Neuronal stem cell (in vitro differentiated cells): ENCODE results near the gene NNMT.

Experiments
- DNase-seq: peaks from one replicate; pipeline ENCODE4 v3.0.0-alpha.2; 2013; ENCODE audit warnings: low spot score
- H2AFZ ChIP-seq: one replicate; pipeline ENCODE4 v1.6.1; 2013; ENCODE audit warnings: mild to moderate bottlenecking, low read length, inconsistent platforms
- H2AK5ac ChIP-seq: 2 replicates; pipeline ENCODE4 v1.6.1; 2013; ENCODE audit warnings: low read depth, mild to moderate bottlenecking, inconsistent platforms, low read length, moderate library complexity, mixed read lengths
- H2BK120ac ChIP-seq: 2 replicates; pipeline ENCODE4 v1.6.1; 2013; ENCODE audit warnings: low read depth, mild to moderate bottlenecking, inconsistent platforms, low read length, moderate library complexity, mixed read lengths
- H2BK12ac ChIP-seq: one replicate; pipeline ENCODE4 v1.6.1; 2013; ENCODE audit warnings: low read length, inconsistent platforms
- H2BK15ac ChIP-seq: 2 replicates; pipeline ENCODE4 v1.6.1; 2013; ENCODE audit warnings: mild to moderate bottlenecking, low read length, inconsistent platforms, mixed read lengths
- H2BK5ac ChIP-seq: one replicate; pipeline ENCODE4 v1.6.1; 2013; ENCODE audit warnings: inconsistent platforms, mild to moderate bottlenecking, low read length, moderate library complexity
- H3K14ac ChIP-seq: one replicate; pipeline ENCODE4 v1.6.1; 2013; ENCODE audit warnings: low read length, inconsistent platforms
- H3K18ac ChIP-seq: 2 replicates; pipeline ENCODE4 v1.6.1; 2013; ENCODE audit warnings: low read length, inconsistent platforms
- H3K23ac ChIP-seq: 2 replicates; pipeline ENCODE4 v1.6.1; 2013; ENCODE audit warnings: low read depth, mild to moderate bottlenecking, mixed read lengths, low read length, inconsistent platforms; ENCODE audit not compliant: poor library complexity
- H3K27ac ChIP-seq: replicated peaks from 3 replicates; pipeline ENCODE4 v1.5.1; 2013; ENCODE audit warnings: low read length, inconsistent platforms
- H3K27me3 ChIP-seq, 3 experiments: 2 replicates each; pipeline ENCODE4 v1.6.1; 2013; ENCODE audit warnings: low read length in 3 of 3, mild to moderate bottlenecking in 2 of 3, inconsistent platforms in 1 of 3, low read depth in 1 of 3, mixed read lengths in 1 of 3, moderate library complexity in 1 of 3; ENCODE audit not compliant: control insufficient read depth in 3 of 3, insufficient read depth in 3 of 3
- H3K36me3 ChIP-seq, 2 donors: replicated peaks in 1 of 2; 2 replicates each; pipeline ENCODE4 v1.6.1; 2013; ENCODE audit warnings: low read length in 2 of 2; ENCODE audit not compliant: control insufficient read depth in 2 of 2, insufficient read depth in 2 of 2
- H3K4ac ChIP-seq: 2 replicates; pipeline ENCODE4 v1.6.1; 2013; ENCODE audit warnings: inconsistent platforms, mild to moderate bottlenecking, low read length, moderate library complexity
- H3K4me1 ChIP-seq, 2 donors: 1 replicate in 1 of 2; 2 replicates in 1 of 2; pipeline ENCODE4 v1.6.1; 2013; ENCODE audit warnings: low read length in 2 of 2, low read depth in 1 of 2; ENCODE audit not compliant: control insufficient read depth in 2 of 2, insufficient read depth in 1 of 2
- H3K4me2 ChIP-seq: one replicate; pipeline ENCODE4 v1.6.1; 2013; ENCODE audit warnings: mild to moderate bottlenecking, low read length, inconsistent platforms; ENCODE audit not compliant: insufficient read depth, poor library complexity, severe bottlenecking
- H3K4me3 ChIP-seq, 2 donors: 2 replicates each; pipeline ENCODE4 v1.5.1; 2013; ENCODE audit warnings: low read length in 2 of 2, mild to moderate bottlenecking in 2 of 2, inconsistent platforms in 1 of 2, moderate library complexity in 1 of 2
- H3K79me1 ChIP-seq: one replicate; pipeline ENCODE4 v1.6.1; 2013; ENCODE audit warnings: low read depth, mild to moderate bottlenecking, inconsistent platforms, low read length, moderate library complexity
- H3K9ac ChIP-seq: one replicate; pipeline ENCODE4 v1.6.1; 2013; ENCODE audit warnings: mild to moderate bottlenecking, low read depth, low read length, inconsistent platforms; ENCODE audit not compliant: poor library complexity
- H3K9me3 ChIP-seq, 2 donors: replicated peaks in 1 of 2; 2 replicates each; pipeline versions ENCODE3 to v1.6.1; 2013; ENCODE audit warnings: low read length in 2 of 2, mild to moderate bottlenecking in 2 of 2, inconsistent platforms in 1 of 2, low read depth in 1 of 2, mixed read lengths in 1 of 2, moderate library complexity in 1 of 2; ENCODE audit not compliant: control insufficient read depth in 2 of 2, insufficient read depth in 1 of 2
- H4K8ac ChIP-seq: one replicate; pipeline ENCODE4 v1.6.1; 2013; ENCODE audit warnings: low read depth, mild to moderate bottlenecking, inconsistent platforms, low read length, moderate library complexity
- H4K91ac ChIP-seq: one replicate; pipeline ENCODE4 v1.6.1; 2013; ENCODE audit warnings: low read length, low read depth, mild to moderate bottlenecking, inconsistent platforms; ENCODE audit not compliant: poor library complexity
- WGBS, 2 donors: extraction: QIAGEN DNeasy Blood & Tissue Kit; methylation state at CpG; one replicate each; pipeline ENCODE4 v1.1.7; 2013; ENCODE audit warnings: missing lambda C conversion rate in 2 of 2, mixed read lengths in 1 of 2; ENCODE audit not compliant: insufficient read length in 2 of 2, insufficient replicate concordance in 1 of 2; ENCODE audit errors: extremely low coverage in 2 of 2; 5-methylcytosine and 5-hydroxymethylcytosine counted together

NNMT gene

DNA sequence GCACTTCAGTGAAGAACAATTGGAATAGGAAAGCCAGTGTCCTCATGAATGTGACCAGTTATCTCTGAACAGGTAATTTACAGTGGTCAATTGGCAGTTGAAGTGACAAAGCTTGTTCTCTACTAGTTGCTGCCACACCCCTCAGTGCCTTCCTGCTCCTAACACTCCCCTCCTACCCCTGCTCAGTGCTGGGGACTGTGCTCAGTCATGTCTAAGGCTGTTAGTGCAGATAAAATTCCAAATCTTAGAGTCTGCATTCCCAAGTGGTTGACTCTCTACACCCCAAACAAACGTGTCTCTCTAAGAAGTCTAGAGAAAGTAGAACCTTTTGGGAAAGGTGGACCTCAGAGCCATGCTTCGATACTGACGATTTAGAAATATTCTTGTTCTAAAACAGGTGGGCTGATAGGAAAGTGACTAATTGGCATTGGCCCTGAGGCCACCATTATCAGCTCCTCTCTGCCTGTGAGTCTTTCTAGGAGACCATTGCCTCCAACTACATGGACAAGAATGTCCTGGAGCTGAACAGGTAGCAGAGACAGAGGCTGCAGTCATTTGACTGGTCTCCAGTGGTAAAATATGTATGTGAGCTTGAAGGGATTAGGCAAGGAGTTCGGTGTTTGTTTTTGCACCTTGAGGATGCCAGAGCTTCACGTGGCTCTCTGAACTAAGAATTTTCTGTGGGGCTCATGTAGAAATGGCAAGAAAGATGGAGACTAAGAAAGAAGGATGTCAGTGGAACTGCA lies 22.1 kb upstream of the NNMT start:
- H2BK120ac ChIP-seq = no peak overlapping the region
- H3K9ac ChIP-seq = no peak overlapping the region
- no peak overlapping the region for H2BK5ac ChIP-seq
- H3K14ac ChIP-seq = no peak overlapping the region
- peaks cover 0 to 2% of the 10 kb centered on the region in 2 donors for H3K9me3 ChIP-seq
- no peak overlapping the region for H2AK5ac ChIP-seq
- H3K27ac ChIP-seq = no peak overlapping the region
- no peaks in the 10 kb centered on the region for H3K4me1 ChIP-seq
- DNase-seq = no peak
- no peak overlapping the region for H4K8ac ChIP-seq
- H4K91ac ChIP-seq = no peak overlapping the region
- no CpG with 5 or more reads among the region's 5 CpGs for WGBS, 2 donors
- H3K4me3 ChIP-seq = no peak overlapping the region
- H3K79me1 ChIP-seq = no peaks in the 10 kb centered on the region
- H2BK15ac ChIP-seq = no peak overlapping the region
- H3K4me2 ChIP-seq = no peak overlapping the region
- no peaks in the 10 kb centered on the region for H3K36me3 ChIP-seq
- no peak overlapping the region for H3K4ac ChIP-seq
- no peak overlapping the region for H3K23ac ChIP-seq
- peaks cover 0 to 7% (median 0%) of the 10 kb centered on the region in 3 experiments for H3K27me3 ChIP-seq
- no peak overlapping the region for H2AFZ ChIP-seq
- no peak overlapping the region for H3K18ac ChIP-seq
- no peak overlapping the region for H2BK12ac ChIP-seq

GRCh38 chr11:114274637-114275036 lies 21.6 kb upstream of the NNMT start:
- H2BK120ac ChIP-seq = no peak overlapping the region
- H3K23ac ChIP-seq = no peak overlapping the region
- H3K27ac ChIP-seq = no peak overlapping the region
- H3K4ac ChIP-seq = no peak overlapping the region
- H3K4me1 ChIP-seq = no peaks in the 10 kb centered on the region
- DNase-seq = no peak
- H2BK5ac ChIP-seq = no peak overlapping the region
- H3K79me1 ChIP-seq = no peaks in the 10 kb centered on the region
- no peak overlapping the region for H4K8ac ChIP-seq
- H2AFZ ChIP-seq = no peak overlapping the region
- H3K9me3 ChIP-seq = peaks cover 0 to 2% of the 10 kb centered on the region in 2 donors
- H3K18ac ChIP-seq = no peak overlapping the region
- no peaks in the 10 kb centered on the region for H3K36me3 ChIP-seq
- no peak overlapping the region for H2BK12ac ChIP-seq
- no peak overlapping the region for H3K9ac ChIP-seq
- H3K4me2 ChIP-seq = no peak overlapping the region
- no peak overlapping the region for H3K4me3 ChIP-seq
- no peak overlapping the region for H4K91ac ChIP-seq
- no peak overlapping the region for H3K14ac ChIP-seq
- no CpG with 5 or more reads among the region's 3 CpGs for WGBS, 2 donors
- H2AK5ac ChIP-seq = no peak overlapping the region
- no peak overlapping the region for H2BK15ac ChIP-seq
- H3K27me3 ChIP-seq = peaks cover 0 to 7% (median 0%) of the 10 kb centered on the region in 3 experiments

- Histone ChIP-seq H3K4me1 (no peaks in the 10 kb centered on the region), H3K23ac (no peak overlapping the region), H3K9me3 (peaks cover 0 to under 1% of the 10 kb centered on the region in 2 donors), H4K91ac (no peak overlapping the region), H3K14ac (no peak overlapping the region), H4K8ac (no peak overlapping the region), H3K27me3 (peaks cover 0 to 7% (median 0%) of the 10 kb centered on the region in 3 experiments), H2AFZ (no peak overlapping the region), H2AK5ac (no peak overlapping the region), H3K4ac (no peak overlapping the region), H2BK5ac (no peak overlapping the region), H3K9ac (no peak overlapping the region), H3K36me3 (no peaks in the 10 kb centered on the region), H3K4me2 (no peak overlapping the region), H2BK120ac (no peak overlapping the region), H2BK12ac (no peak overlapping the region), H3K4me3 (no peak overlapping the region), H2BK15ac (no peak overlapping the region), H3K79me1 (no peaks in the 10 kb centered on the region), H3K18ac (no peak overlapping the region), H3K27ac (no peak overlapping the region)
- no CpG with 5 or more reads among the region's 3 CpGs for WGBS, 2 donors
- no peak for DNase-seq
These were observed 20.9 kb upstream of the NNMT start for GRCh38 chr11:114275280-114275679.

- Histone ChIP-seq H2BK120ac (no peak overlapping the region), H3K9ac (no peak overlapping the region), H3K4me2 (no peak overlapping the region), H3K4me1 (peaks cover 0 to 3% of the 10 kb centered on the region in 2 donors), H3K23ac (no peak overlapping the region), H2BK12ac (no peak overlapping the region), H2BK15ac (no peak overlapping the region), H3K27ac (no peak overlapping the region), H2AK5ac (no peak overlapping the region), H3K9me3 (no peaks in the 10 kb centered on the region), H3K36me3 (no peaks in the 10 kb centered on the region), H4K91ac (no peak overlapping the region), H2BK5ac (no peak overlapping the region), H3K27me3 (peaks cover 0 to 7% (median 0%) of the 10 kb centered on the region in 3 experiments), H3K4ac (no peak overlapping the region), H2AFZ (no peak overlapping the region), H3K18ac (no peak overlapping the region), H3K14ac (no peak overlapping the region), H3K79me1 (no peaks in the 10 kb centered on the region), H3K4me3 (no peak overlapping the region), H4K8ac (no peak overlapping the region)
- no CpG with 5 or more reads among the region's 5 CpGs for WGBS, 2 donors
- DNase-seq = no peak
These were observed 20.1 kb upstream of the NNMT start for GRCh38 chr11:114276077-114276476.
